OCI-LY7 (cell line): ENCODE results near the gene IRX4.

Source experiments
- CTCF ChIP-seq: fragments of 200-600 bp; sonication (generic); conservative IDR thresholded peaks from 2 replicates; pipeline ENCODE4 v1.5.1; 2014; ENCODE audit warnings: mild to moderate bottlenecking, antibody characterized with exemption, low read length, moderate library complexity, mixed read lengths
- EZH2phosphoT487 ChIP-seq: fragments of 200-600 bp; sonication (generic); IDR thresholded peaks from 2 replicates; pipeline ENCODE4 v1.6.1; 2018; ENCODE audit warnings: low read depth, borderline replicate concordance, mild to moderate bottlenecking, mixed run types, antibody characterized with exemption, low read length, moderate library complexity, mixed read lengths

DNA sequence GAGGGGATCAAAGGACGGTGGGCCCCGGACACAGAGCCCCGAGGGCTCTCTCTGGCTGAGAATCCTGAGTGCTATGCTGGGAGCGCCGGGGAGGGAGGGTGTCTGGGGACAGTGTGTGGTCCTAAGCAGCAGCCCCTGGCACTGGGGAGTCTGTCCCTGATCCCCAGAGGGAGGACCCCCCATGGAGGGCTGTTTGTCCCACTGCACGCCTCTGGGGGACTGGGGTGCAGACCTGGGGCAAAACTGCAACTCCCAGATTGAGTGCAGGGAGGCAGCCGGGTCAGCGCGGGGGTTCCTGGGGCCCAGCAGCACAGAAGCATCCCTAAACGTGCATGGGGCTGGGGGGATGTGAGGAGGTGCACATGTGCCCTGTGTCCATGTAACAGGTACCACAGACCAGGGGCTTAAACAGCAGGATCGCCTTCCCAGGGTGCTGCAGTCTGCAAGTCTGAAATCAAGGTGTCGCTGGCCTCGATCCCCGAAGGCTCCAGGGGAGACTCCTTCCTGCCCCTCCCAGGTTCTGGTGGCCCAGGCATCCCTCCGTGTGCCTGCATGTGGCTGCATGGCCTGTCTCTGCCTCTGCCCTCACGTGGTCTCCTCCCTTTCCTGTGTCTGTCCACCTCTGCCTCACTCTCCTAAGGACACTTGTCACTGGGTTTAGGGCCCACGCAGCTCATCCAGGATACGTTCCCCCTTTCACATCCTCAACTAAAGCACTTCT, 35.9 kb upstream of the IRX4 start:
- TF ChIP-seq CTCF (no peak), EZH2phosphoT487 (no peak)
